Activated T-helper 17 cell treated with anti-CD3 and anti-CD28 coated beads, Interleukin-2, amount 50 U/mL, for 72 hours (primary cell): ENCODE results near the gene PDE4A. TPM values are rescaled to one million over a fixed set of nuclear protein-coding genes. Genes with fewer than 3 reads are reported as not detected.
"Not testable (repeated sequence)": the region's sequence is repeated elsewhere in the genome, so short reads cannot be mapped to it uniquely, and the experiment has no call there.

Experiments
- ATAC-seq: fragments of 150-1000 bp; cut with Tn5 transposase; replicated peaks from 2 replicates; pipeline ENCODE4 v1.10.0; 2021; ENCODE audit warnings: mild to moderate bottlenecking, moderate library complexity
- H3K27ac Mint-ChIP-seq: one replicate; pipeline ENCODE4 v1.8.0; 2022; ENCODE audit warnings: mixed read lengths
- H3K27me3 Mint-ChIP-seq: one replicate; pipeline ENCODE4 v1.8.0; 2022; ENCODE audit warnings: mixed read lengths
- H3K36me3 Mint-ChIP-seq: one replicate; pipeline ENCODE4 v1.8.0; 2022; ENCODE audit warnings: low read depth, mild to moderate bottlenecking, mixed read lengths
- H3K4me1 Mint-ChIP-seq: one replicate; pipeline ENCODE4 v1.8.0; 2022; ENCODE audit warnings: mixed read lengths
- H3K4me3 Mint-ChIP-seq: one replicate; pipeline ENCODE4 v1.8.0; 2022; ENCODE audit warnings: mild to moderate bottlenecking, mixed read lengths
- H3K9me3 Mint-ChIP-seq: one replicate; pipeline ENCODE4 v1.8.0; 2022; ENCODE audit warnings: mixed read lengths
- total RNA-seq, 2 donors: library from RNA; stranded (reverse); gene quantifications; one replicate each; pipeline ENCODE4 v1.2.3, GENCODE V29; 2022

PDE4A gene
- total RNA-seq, 2 donors from 2014 or later: 9.0 to 9.1 TPM

DNA sequence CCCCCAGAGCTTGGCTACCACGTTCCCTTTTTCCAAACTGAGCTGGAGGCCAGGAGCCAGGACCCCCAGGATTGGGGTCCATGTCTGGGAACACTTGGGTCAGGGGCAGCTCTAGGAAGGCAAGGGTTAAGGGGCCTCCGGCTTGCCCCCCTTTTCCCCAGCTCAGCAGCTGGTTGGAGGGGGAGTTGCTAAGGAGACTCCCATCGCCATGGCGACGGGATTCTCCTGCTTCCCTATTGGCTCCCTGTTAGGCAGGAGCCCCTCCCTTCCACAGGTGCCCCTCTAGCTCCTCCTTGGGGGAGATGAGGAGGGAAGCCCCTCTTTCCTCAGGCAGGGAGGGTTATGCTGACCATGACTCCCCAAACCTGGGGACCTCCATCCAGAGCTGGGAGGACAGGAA lies 33.9 kb downstream of the PDE4A start:
- ATAC-seq: no peak
- H3K27ac Mint-ChIP-seq: no peak overlapping the region
- no peaks in the 10 kb centered on the region for H3K9me3 Mint-ChIP-seq
- no peaks in the 10 kb centered on the region for H3K36me3 Mint-ChIP-seq
- H3K4me3 Mint-ChIP-seq: no peak overlapping the region
- peaks cover 8% of the 10 kb centered on the region for H3K4me1 Mint-ChIP-seq
- H3K27me3 Mint-ChIP-seq: no peaks in the 10 kb centered on the region

GRCh38 chr19:10458733-10459132 lies 38.4 kb downstream of the PDE4A start:
- ATAC-seq, H3K36me3 Mint-ChIP-seq, H3K4me1 Mint-ChIP-seq, H3K9me3 Mint-ChIP-seq, H3K27ac Mint-ChIP-seq, H3K27me3 Mint-ChIP-seq, H3K4me3 Mint-ChIP-seq: not testable (repeated sequence)

- H3K27me3 Mint-ChIP-seq: no peaks in the 10 kb centered on the region
- no peak overlapping the region for H3K27ac Mint-ChIP-seq
- no peaks in the 10 kb centered on the region for H3K36me3 Mint-ChIP-seq
- H3K9me3 Mint-ChIP-seq: no peaks in the 10 kb centered on the region
- H3K4me3 Mint-ChIP-seq: peak overlapping the region; percentile 37
- ATAC-seq: no peak
- H3K4me1 Mint-ChIP-seq: no peaks in the 10 kb centered on the region
Observed at GRCh38 chr19:10460714-10461046, 40.3 kb downstream of the PDE4A start.

DNA sequence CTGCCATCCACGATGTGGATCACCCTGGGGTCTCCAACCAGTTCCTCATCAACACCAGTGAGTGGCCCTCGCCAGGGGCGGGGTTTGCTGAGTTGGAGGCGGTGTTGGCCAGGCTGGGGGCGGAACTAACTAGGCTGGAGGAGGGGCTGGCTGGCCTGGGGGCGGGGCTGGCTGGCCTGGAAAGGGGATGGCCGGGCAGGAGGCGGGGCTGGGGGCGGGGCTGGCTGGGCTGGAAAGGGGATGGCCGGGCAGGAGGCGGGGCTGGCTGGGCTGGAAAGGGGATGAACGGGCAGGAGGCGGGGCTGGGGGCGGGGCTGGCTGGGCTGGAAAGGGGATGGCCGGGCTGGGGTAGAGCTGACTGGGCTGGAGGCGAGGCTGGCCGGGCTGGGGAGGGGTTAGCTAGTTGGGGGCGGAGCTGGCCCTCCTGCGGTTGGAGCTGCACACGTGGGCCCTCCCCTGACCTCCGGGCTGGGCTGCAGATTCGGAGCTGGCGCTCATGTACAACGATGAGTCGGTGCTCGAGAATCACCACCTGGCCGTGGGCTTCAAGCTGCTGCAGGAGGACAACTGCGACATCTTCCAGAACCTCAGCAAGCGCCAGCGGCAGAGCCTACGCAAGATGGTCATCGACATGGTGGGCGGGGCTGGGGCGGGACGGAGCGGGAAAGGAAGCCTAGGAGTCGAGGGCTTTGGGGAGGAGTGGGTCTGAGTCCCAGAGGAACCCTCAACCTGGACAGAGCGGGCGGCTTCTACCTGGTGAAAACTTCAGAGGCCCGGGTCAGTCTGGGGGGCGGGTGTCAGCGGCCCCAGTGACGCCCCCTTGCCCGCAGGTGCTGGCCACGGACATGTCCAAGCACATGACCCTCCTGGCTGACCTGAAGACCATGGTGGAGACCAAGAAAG lies 41.0 kb downstream of the PDE4A start:
- H3K27me3 Mint-ChIP-seq: no peaks in the 10 kb centered on the region
- peak overlapping the region; percentile 37 for H3K4me3 Mint-ChIP-seq
- ATAC-seq: peak; percentile 98
- H3K9me3 Mint-ChIP-seq: no peaks in the 10 kb centered on the region
- H3K4me1 Mint-ChIP-seq: no peaks in the 10 kb centered on the region
- H3K27ac Mint-ChIP-seq: no peak overlapping the region
- no peaks in the 10 kb centered on the region for H3K36me3 Mint-ChIP-seq

GRCh38 chr19:10462042-10462441 lies 41.7 kb downstream of the PDE4A start:
- not testable (repeated sequence) for H3K4me1 Mint-ChIP-seq, ATAC-seq, H3K9me3 Mint-ChIP-seq, H3K36me3 Mint-ChIP-seq, H3K27me3 Mint-ChIP-seq, H3K27ac Mint-ChIP-seq
- H3K4me3 Mint-ChIP-seq: peak overlapping the region; percentile 37

- H3K9me3 Mint-ChIP-seq: no peaks in the 10 kb centered on the region
- no peaks in the 10 kb centered on the region for H3K27me3 Mint-ChIP-seq
- peak overlapping the region; percentile 37 for H3K4me3 Mint-ChIP-seq
- H3K36me3 Mint-ChIP-seq: peaks cover 5% of the 10 kb centered on the region
- H3K4me1 Mint-ChIP-seq: no peaks in the 10 kb centered on the region
- no peak for ATAC-seq
- H3K27ac Mint-ChIP-seq: no peak overlapping the region
Observed at GRCh38 chr19:10462557-10462956, 42.2 kb downstream of the PDE4A start.

DNA sequence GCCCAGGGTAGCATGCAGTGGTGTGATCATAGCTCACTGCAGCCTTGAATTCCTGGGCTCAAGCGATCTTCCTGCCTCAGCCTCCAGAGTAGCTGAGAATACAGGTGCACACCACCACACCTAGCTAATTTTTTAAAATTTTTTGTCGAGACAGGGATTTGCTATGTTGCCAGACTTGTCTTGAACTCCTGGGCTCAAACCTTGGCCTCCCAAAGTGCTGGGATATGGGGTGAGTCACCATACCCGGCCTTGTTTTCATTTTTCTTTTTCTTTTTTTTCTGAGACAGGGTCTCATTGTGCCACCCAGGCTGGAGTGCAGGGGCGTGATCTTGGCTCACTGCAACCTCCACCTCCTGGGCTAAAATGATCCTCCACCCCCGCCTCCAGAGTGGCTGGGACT lies 44.1 kb downstream of the PDE4A start:
- Mint-ChIP-seq H3K4me3 (no peak overlapping the region), H3K27ac (no peak overlapping the region), H3K4me1 (no peaks in the 10 kb centered on the region), H3K9me3 (no peaks in the 10 kb centered on the region), H3K27me3 (no peaks in the 10 kb centered on the region), H3K36me3 (peaks cover 5% of the 10 kb centered on the region)
- no peak for ATAC-seq

DNA sequence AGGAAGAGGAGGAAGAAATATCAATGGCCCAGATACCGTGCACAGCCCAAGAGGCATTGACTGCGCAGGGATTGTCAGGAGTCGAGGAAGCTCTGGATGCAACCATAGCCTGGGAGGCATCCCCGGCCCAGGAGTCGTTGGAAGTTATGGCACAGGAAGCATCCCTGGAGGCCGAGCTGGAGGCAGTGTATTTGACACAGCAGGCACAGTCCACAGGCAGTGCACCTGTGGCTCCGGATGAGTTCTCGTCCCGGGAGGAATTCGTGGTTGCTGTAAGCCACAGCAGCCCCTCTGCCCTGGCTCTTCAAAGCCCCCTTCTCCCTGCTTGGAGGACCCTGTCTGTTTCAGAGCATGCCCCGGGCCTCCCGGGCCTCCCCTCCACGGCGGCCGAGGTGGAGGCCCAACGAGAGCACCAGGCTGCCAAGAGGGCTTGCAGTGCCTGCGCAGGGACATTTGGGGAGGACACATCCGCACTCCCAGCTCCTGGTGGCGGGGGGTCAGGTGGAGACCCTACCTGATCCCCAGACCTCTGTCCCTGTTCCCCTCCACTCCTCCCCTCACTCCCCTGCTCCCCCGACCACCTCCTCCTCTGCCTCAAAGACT lies 46.9 kb downstream of the PDE4A start:
- ATAC-seq: no peak
- H3K27ac Mint-ChIP-seq: no peak overlapping the region
- no peaks in the 10 kb centered on the region for H3K27me3 Mint-ChIP-seq

GRCh38 chr19:10468133-10468532 lies 47.8 kb downstream of the PDE4A start:
- Mint-ChIP-seq H3K36me3 (peaks cover 5% of the 10 kb centered on the region), H3K27ac (no peak overlapping the region), H3K4me3 (no peak overlapping the region), H3K9me3 (no peaks in the 10 kb centered on the region), H3K27me3 (no peaks in the 10 kb centered on the region), H3K4me1 (no peaks in the 10 kb centered on the region)
- ATAC-seq: no peak

More for the DNA sequence above, 46.9 kb downstream of the PDE4A start:
- H3K36me3 Mint-ChIP-seq: peaks cover 5% of the 10 kb centered on the region
- H3K4me3 Mint-ChIP-seq: no peak overlapping the region
- H3K4me1 Mint-ChIP-seq: no peaks in the 10 kb centered on the region
- no peaks in the 10 kb centered on the region for H3K9me3 Mint-ChIP-seq

DNA sequence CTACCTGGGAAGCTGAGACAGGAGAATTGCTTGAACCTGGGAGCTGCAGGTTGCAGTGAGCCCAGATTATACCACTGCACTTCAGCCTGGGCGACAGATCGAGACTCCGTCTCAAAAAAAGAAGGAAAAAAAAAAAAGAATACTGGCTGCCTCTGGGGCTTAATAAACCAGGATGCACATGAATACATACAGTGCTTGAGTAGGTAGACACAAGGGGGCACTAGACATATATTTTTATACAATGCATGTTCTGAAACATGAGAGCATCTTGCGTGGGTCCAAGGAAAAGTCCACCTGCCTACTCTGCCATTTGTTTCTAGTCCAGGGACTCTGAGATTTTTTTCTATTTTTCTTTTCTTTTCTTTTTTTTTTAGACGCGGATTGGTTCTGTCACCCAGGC lies 51.6 kb downstream of the PDE4A start:
- H3K36me3 Mint-ChIP-seq: peaks cover 1% of the 10 kb centered on the region
- no peak overlapping the region for H3K27ac Mint-ChIP-seq
- ATAC-seq: no peak
- no peaks in the 10 kb centered on the region for H3K27me3 Mint-ChIP-seq
- H3K9me3 Mint-ChIP-seq: no peaks in the 10 kb centered on the region
- H3K4me1 Mint-ChIP-seq: no peaks in the 10 kb centered on the region
- no peak overlapping the region for H3K4me3 Mint-ChIP-seq

DNA sequence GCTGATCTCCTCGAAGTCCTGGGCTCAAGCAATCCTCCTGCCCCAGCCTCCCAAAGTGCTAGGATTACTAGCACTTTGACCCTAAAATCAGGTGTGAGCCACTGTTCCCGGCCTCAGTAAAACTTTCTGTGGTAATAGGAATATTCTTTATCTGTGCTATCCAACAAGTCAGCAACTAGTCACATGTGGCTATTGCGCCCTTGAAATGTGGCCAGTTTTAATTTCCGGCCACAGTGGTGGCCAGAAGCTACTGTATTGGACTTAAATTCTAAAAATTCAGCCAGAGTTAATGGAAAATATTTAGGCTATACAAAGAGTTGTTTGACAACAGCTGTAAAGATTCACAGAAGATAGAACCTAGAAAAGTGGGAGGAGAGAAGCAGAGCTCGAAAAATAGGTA lies 52.9 kb downstream of the PDE4A start:
- no peaks in the 10 kb centered on the region for H3K4me1 Mint-ChIP-seq
- no peaks in the 10 kb centered on the region for H3K27me3 Mint-ChIP-seq
- no peaks in the 10 kb centered on the region for H3K36me3 Mint-ChIP-seq
- ATAC-seq: no peak
- no peak overlapping the region for H3K27ac Mint-ChIP-seq
- H3K9me3 Mint-ChIP-seq: no peaks in the 10 kb centered on the region
- H3K4me3 Mint-ChIP-seq: no peak overlapping the region

GRCh38 chr19:10474962-10475451 lies 54.7 kb downstream of the PDE4A start:
- Mint-ChIP-seq H3K4me3 (no peak overlapping the region), H3K9me3 (no peaks in the 10 kb centered on the region), H3K4me1 (no peaks in the 10 kb centered on the region), H3K27ac (no peak overlapping the region), H3K27me3 (no peaks in the 10 kb centered on the region), H3K36me3 (no peaks in the 10 kb centered on the region)
- ATAC-seq: peak; percentile 58

- no peaks in the 10 kb centered on the region for H3K9me3 Mint-ChIP-seq
- no peak overlapping the region for H3K27ac Mint-ChIP-seq
- H3K4me3 Mint-ChIP-seq: peak overlapping the region; percentile 64
- no peak for ATAC-seq
- H3K4me1 Mint-ChIP-seq: no peaks in the 10 kb centered on the region
- no peaks in the 10 kb centered on the region for H3K36me3 Mint-ChIP-seq
- no peaks in the 10 kb centered on the region for H3K27me3 Mint-ChIP-seq
Observed at GRCh38 chr19:10478476-10478875, 58.1 kb downstream of the PDE4A start.

DNA sequence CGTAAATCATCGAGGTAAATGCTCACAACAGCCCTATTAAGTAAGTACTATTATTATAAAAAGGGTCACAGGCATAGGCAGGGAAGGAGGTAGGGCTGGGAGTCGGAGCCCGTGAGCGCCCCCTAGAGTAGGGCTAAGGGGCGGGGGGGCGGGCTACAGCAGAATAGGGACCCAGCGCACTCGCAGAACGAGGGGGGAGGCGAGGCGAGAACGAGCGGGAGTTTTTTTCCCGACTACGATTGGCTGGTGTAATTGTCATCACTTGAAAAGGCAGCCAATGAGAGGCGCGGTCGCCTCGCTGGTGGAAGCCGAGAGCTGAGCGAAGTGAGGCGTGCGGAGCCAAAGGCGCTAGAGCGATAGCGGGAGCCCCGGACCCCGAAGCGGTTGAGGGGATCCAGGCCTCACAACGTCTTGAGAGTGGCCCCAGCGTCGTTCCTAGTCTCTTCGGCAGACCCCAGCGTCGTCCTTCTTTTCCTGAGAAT lies 58.6 kb downstream of the PDE4A start:
- H3K36me3 Mint-ChIP-seq: no peaks in the 10 kb centered on the region
- H3K9me3 Mint-ChIP-seq: no peaks in the 10 kb centered on the region
- peak; percentile 95 for ATAC-seq
- peak overlapping the region; percentile 64 for H3K4me3 Mint-ChIP-seq
- peak overlapping the region; percentile 73 for H3K27ac Mint-ChIP-seq
- H3K4me1 Mint-ChIP-seq: no peaks in the 10 kb centered on the region
- no peaks in the 10 kb centered on the region for H3K27me3 Mint-ChIP-seq

- no peaks in the 10 kb centered on the region for H3K9me3 Mint-ChIP-seq
- no peak overlapping the region for H3K27ac Mint-ChIP-seq
- ATAC-seq: no peak
- peaks cover 70% of the 10 kb centered on the region for H3K36me3 Mint-ChIP-seq
- no peaks in the 10 kb centered on the region for H3K27me3 Mint-ChIP-seq
- H3K4me1 Mint-ChIP-seq: no peaks in the 10 kb centered on the region
- H3K4me3 Mint-ChIP-seq: no peak overlapping the region
Observed at GRCh38 chr19:10486551-10486950, 66.2 kb downstream of the PDE4A start.
